Measurements from ENCODE around the gene UBE2F.

- TF ChIP-seq CTCF (IDR thresholded peaks at IDR 0.05) (no peak), POLR2A (IDR thresholded peaks at IDR 0.05) (no peak)
Observed at GRCh38 chr2:237978058-237978712, 11.4 kb downstream of the UBE2F start.

All from testis (tissue), 2 donors.